Activated CD8-positive, alpha-beta T cell treated with anti-CD3 and anti-CD28 coated beads for 36 hours (primary cell): ENCODE results near the gene URB1. TPM values are rescaled to one million over a fixed set of nuclear protein-coding genes. Genes with fewer than 3 reads are reported as not detected.

ENCODE experiments used
- ATAC-seq: fragments of 200-7000 bp; cut with Tn5 transposase; one replicate; pipeline ENCODE4 v1.10.0; 2021; ENCODE audit warnings: mild to moderate bottlenecking, moderate library complexity
- CTCF ChIA-PET: fragments of 350-600 bp; sonication (Branson Sonifier 250); formaldehyde crosslinking; loops from one replicate; lab custom pipeline; 2021; ENCODE audit warnings: antibody characterized with exemption; lab: Charles Lee
- POLR2A ChIA-PET: fragments of 350-600 bp; sonication (Branson Sonifier 250); formaldehyde crosslinking; loops from one replicate; lab custom pipeline; 2021; ENCODE audit warnings: antibody characterized with exemption; lab: Charles Lee
- DNase-seq: peaks from one replicate; pipeline ENCODE4 v3.0.0-alpha.2; 2020
- H3K27ac Mint-ChIP-seq: one replicate; pipeline ENCODE4 v1.8.0; 2021; ENCODE audit warnings: mild to moderate bottlenecking, mixed read lengths
- H3K27me3 Mint-ChIP-seq: one replicate; pipeline ENCODE4 v1.8.0; 2021; ENCODE audit warnings: mixed read lengths
- H3K36me3 Mint-ChIP-seq: one replicate; pipeline ENCODE4 v1.8.0; 2021; ENCODE audit warnings: low read depth, mixed read lengths
- H3K4me1 Mint-ChIP-seq: one replicate; pipeline ENCODE4 v1.8.0; 2021; ENCODE audit warnings: low read depth, mixed read lengths
- H3K4me3 Mint-ChIP-seq: one replicate; pipeline ENCODE4 v1.8.0; 2021; ENCODE audit warnings: mild to moderate bottlenecking, moderate library complexity, mixed read lengths
- H3K9me3 Mint-ChIP-seq: one replicate; pipeline ENCODE4 v1.8.0; 2021; ENCODE audit warnings: mixed read lengths
- CTCF ChIP-seq: fragments of 200-600 bp; IDR thresholded peaks from one replicate; pipeline ENCODE4 v1.8.0; 2022; ENCODE audit warnings: antibody characterized with exemption, mild to moderate bottlenecking
- intact Hi-C: fragments of 100-400 bp; cut with micrococcal nuclease; formaldehyde crosslinking; loops from one replicate; pipeline ENCODE4 v1.10.0; 2022
- total RNA-seq, 2 experiments: library from RNA; stranded (reverse); gene quantifications; one replicate each; pipeline ENCODE4 v1.2.3, GENCODE V29; 2021

URB1 gene
- total RNA-seq, 2 experiments from 2014 or later: 30.9 to 31.8 TPM

- H3K27ac Mint-ChIP-seq: peak overlapping the region; percentile 96
- no peak for TF ChIP-seq CTCF
- ChIA-PET POLR2A (interaction anchor here (0.7 to 1.9 kb wide), 6 partner anchors 9 to 201 kb away, joined by 3 to 8 read pairs (median 3); partner anchors contain the start of gene CFAP298), CTCF (interaction anchor here (1.0 to 6.7 kb wide), 5 partner anchors 9 to 189 kb away, joined by 3 to 35 read pairs (median 9); no protein-coding TSS in a partner anchor)
- no peaks in the 10 kb centered on the region for H3K9me3 Mint-ChIP-seq
- peak overlapping the region; percentile 94 for H3K4me3 Mint-ChIP-seq
- H3K36me3 Mint-ChIP-seq: peaks cover 19% of the 10 kb centered on the region
- H3K4me1 Mint-ChIP-seq: peaks cover 36% of the 10 kb centered on the region
- intact Hi-C loops: loop anchor here (5.0 kb wide), 1 partner anchor 156 kb away; no protein-coding TSS in a partner anchor
- H3K27me3 Mint-ChIP-seq: no peaks in the 10 kb centered on the region
- ATAC-seq (peak; percentile 73), DNase-seq (peak; percentile 82)
These were observed 18.7 kb upstream of the URB1 start for GRCh38 chr21:32411350-32412161.

DNA sequence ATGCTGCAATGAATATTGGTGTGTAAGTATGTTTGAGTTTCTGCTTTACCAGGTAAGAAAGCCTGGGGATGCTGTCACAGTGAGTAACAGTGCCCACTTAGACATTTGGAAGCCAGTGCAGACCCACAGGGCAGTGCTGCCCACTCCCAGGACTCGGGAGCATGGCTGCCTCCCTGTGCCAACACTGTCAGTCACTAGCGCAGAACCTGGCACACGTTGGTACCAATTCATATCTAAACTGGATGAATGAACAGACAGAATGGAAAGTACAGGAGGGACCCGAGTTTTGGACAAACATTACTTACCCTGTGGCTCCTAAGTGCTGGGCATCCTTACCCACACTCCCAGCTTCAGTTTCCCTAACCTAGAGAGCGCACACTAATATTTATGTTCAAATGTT lies 18.1 kb upstream of the URB1 start:
- ATAC-seq (no peak), DNase-seq (no peak)
- H3K27me3 Mint-ChIP-seq: no peaks in the 10 kb centered on the region
- peaks cover 34% of the 10 kb centered on the region for H3K4me1 Mint-ChIP-seq
- intact Hi-C loops: loop anchor here (5.0 kb wide), 1 partner anchor 156 kb away; no protein-coding TSS in a partner anchor
- TF ChIP-seq CTCF: no peak
- no peaks in the 10 kb centered on the region for H3K9me3 Mint-ChIP-seq
- H3K4me3 Mint-ChIP-seq: peak overlapping the region; percentile 94
- peak overlapping the region; percentile 96 for H3K27ac Mint-ChIP-seq
- CTCF ChIA-PET: interaction anchor here (1.6 to 6.7 kb wide), 3 partner anchors 9 to 190 kb away, joined by 9 to 35 read pairs (median 32); no protein-coding TSS in a partner anchor
- peaks cover 17% of the 10 kb centered on the region for H3K36me3 Mint-ChIP-seq
- POLR2A ChIA-PET: interaction anchor here (0.6 to 1.9 kb wide), 5 partner anchors 9 to 910 kb away, joined by 3 to 8 read pairs (median 3); partner anchors contain the start of gene CFAP298

DNA sequence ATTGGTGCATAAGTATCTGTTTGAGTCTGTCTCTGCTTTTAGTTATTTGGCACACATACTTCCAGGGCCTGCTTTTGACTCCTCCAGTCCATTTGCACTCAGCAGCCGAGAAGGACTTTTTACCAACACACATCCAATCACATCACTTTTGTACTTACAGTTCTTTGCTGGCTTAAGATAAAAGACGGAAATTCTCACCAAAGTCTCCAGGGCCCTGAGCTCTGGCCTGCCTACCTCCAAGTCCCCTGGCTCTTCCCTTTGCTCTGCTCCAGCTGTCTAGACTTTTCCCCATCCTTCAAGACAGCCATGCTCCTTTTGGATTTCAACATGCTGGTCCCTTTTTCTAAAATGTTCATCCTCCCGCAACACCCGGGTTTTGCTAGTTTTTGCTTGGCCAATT lies 17.5 kb upstream of the URB1 start:
- H3K4me3 Mint-ChIP-seq: no peak overlapping the region
- no peaks in the 10 kb centered on the region for H3K9me3 Mint-ChIP-seq
- peaks cover 12% of the 10 kb centered on the region for H3K36me3 Mint-ChIP-seq
- ChIA-PET CTCF (interaction anchor here (1.0 to 6.7 kb wide), 4 partner anchors 8 to 191 kb away, joined by 3 to 35 read pairs (median 20); no protein-coding TSS in a partner anchor), POLR2A (interaction anchor here (0.6 to 1.7 kb wide), 4 partner anchors 12 to 911 kb away, joined by 3 to 5 read pairs (median 3); no protein-coding TSS in a partner anchor)
- DNase-seq: no peak
- H3K27me3 Mint-ChIP-seq: no peaks in the 10 kb centered on the region
- intact Hi-C loops: loop anchor here (5.0 kb wide), 1 partner anchor 157 kb away; no protein-coding TSS in a partner anchor
- peaks cover 28% of the 10 kb centered on the region for H3K4me1 Mint-ChIP-seq
- H3K27ac Mint-ChIP-seq: no peak overlapping the region
- no peak for ATAC-seq
- no peak for TF ChIP-seq CTCF

GRCh38 chr21:32406405-32406804 lies 13.6 kb upstream of the URB1 start:
- Mint-ChIP-seq H3K4me1 (peaks cover 13% of the 10 kb centered on the region), H3K4me3 (no peak overlapping the region), H3K27ac (no peak overlapping the region), H3K9me3 (no peaks in the 10 kb centered on the region), H3K36me3 (peaks cover 6% of the 10 kb centered on the region), H3K27me3 (no peaks in the 10 kb centered on the region)
- ATAC-seq (no peak), DNase-seq (no peak)
- POLR2A ChIA-PET: no interaction called here
- CTCF ChIA-PET: interaction anchor here (0.7 to 5.9 kb wide), 3 partner anchors 162 to 195 kb away, joined by 3 to 56 read pairs (median 17); no protein-coding TSS in a partner anchor
- intact Hi-C loops: no loop called here
- no peak for TF ChIP-seq CTCF
